NCI-H1694 treated with DMSO at 0.1 percent for 48 hours (cell line): Measurements from ENCODE around the gene PRDM2.

Experiments
- DNase-seq: peaks from one replicate; lab custom pipeline; 2025; lab: John Stamatoyannopoulos, UW

PRDM2 gene

GRCh38 chr1:13763991-13764390 lies 64.0 kb downstream of the PRDM2 start:
- no peak for DNase-seq

GRCh38 chr1:13764588-13765332 lies 64.8 kb downstream of the PRDM2 start:
- no peak for DNase-seq

- DNase-seq: no peak
Observed at GRCh38 chr1:13766592-13767564, 66.9 kb downstream of the PRDM2 start.

- no peak for DNase-seq
Observed at GRCh38 chr1:13769212-13769611, 69.2 kb downstream of the PRDM2 start.

- DNase-seq: no peak
Observed at GRCh38 chr1:13769830-13770229, 69.8 kb downstream of the PRDM2 start.

GRCh38 chr1:13770743-13771142 lies 70.8 kb downstream of the PRDM2 start:
- no peak for DNase-seq

- no peak for DNase-seq
Observed at GRCh38 chr1:13771745-13772144, 71.8 kb downstream of the PRDM2 start.

- DNase-seq: no peak
Observed at GRCh38 chr1:13772271-13772670, 72.3 kb downstream of the PRDM2 start.

GRCh38 chr1:13774121-13774520 lies 74.1 kb downstream of the PRDM2 start:
- DNase-seq: no peak

GRCh38 chr1:13775459-13775858 lies 75.5 kb downstream of the PRDM2 start:
- DNase-seq: no peak

GRCh38 chr1:13775916-13776315 lies 75.9 kb downstream of the PRDM2 start:
- no peak for DNase-seq

GRCh38 chr1:13778431-13778830 lies 78.4 kb downstream of the PRDM2 start:
- DNase-seq: no peak

- DNase-seq: no peak
Observed at GRCh38 chr1:13779930-13780329, 79.9 kb downstream of the PRDM2 start.

- no peak for DNase-seq
Observed at GRCh38 chr1:13780780-13781179, 80.8 kb downstream of the PRDM2 start.

- no peak for DNase-seq
Observed at GRCh38 chr1:13781228-13781627, 81.2 kb downstream of the PRDM2 start.

- no peak for DNase-seq
Observed at GRCh38 chr1:13781907-13782633, 82.1 kb downstream of the PRDM2 start.

GRCh38 chr1:13782634-13783360 lies 82.8 kb downstream of the PRDM2 start:
- no peak for DNase-seq

- DNase-seq: no peak
Observed at GRCh38 chr1:13783551-13783950, 83.6 kb downstream of the PRDM2 start.

- DNase-seq: no peak
Observed at GRCh38 chr1:13784971-13785370, 85.0 kb downstream of the PRDM2 start.

- DNase-seq: no peak
Observed at GRCh38 chr1:13786541-13786940, 86.6 kb downstream of the PRDM2 start.

GRCh38 chr1:13788795-13789194 lies 88.8 kb downstream of the PRDM2 start:
- no peak for DNase-seq
